IMR-90 (cell line): Measurements from ENCODE around the gene NLGN2. TPM values are rescaled to one million over a fixed set of nuclear protein-coding genes. Genes with fewer than 3 reads are reported as not detected.

ENCODE experiments used
- ATAC-seq: fragments of 200-7000 bp; cut with Tn5 transposase; 2 replicates; pipeline ENCODE4 v1.9.1; 2020; ENCODE audit warnings: low read depth, mild to moderate bottlenecking, moderate library complexity
- BruUV-seq: library from RNA; stranded (reverse); fragments of 400-500 nt; replicated peaks from 2 replicates; lab custom pipeline; 2021; lab: Mats Ljungman, UMichigan
- CTCF ChIA-PET: fragments of 300-600 bp; formaldehyde crosslinking; extraction: SDS; loops from one replicate; lab custom pipeline; 2021; ENCODE audit warnings: antibody characterized with exemption; lab: Yijun Ruan, JAX
- POLR2A ChIA-PET: fragments of 300-600 bp; sonication (Branson Sonifier 250); formaldehyde crosslinking; loops from one replicate; lab custom pipeline; 2022; ENCODE audit warnings: antibody characterized with exemption; ENCODE audit not compliant: unreplicated experiment; lab: Charles Lee
- DNase-seq: peaks from one replicate; pipeline ENCODE4 v3.0.0; 2013
- H2AFZ ChIP-seq: replicated peaks from 2 replicates; pipeline ENCODE3; 2013; ENCODE audit warnings: low read length, mild to moderate bottlenecking; ENCODE audit not compliant: poor library complexity
- H2AK5ac ChIP-seq: 2 replicates; pipeline ENCODE4 v1.6.1; 2013; ENCODE audit warnings: low read depth, low read length, inconsistent platforms
- H2AK9ac ChIP-seq: replicated peaks from 2 replicates; pipeline ENCODE3; 2013; ENCODE audit warnings: mild to moderate bottlenecking, low read depth, low read length, moderate library complexity; ENCODE audit not compliant: poor library complexity
- H2BK120ac ChIP-seq: 2 replicates; pipeline ENCODE4 v1.6.1; 2013; ENCODE audit warnings: low read depth, low read length, inconsistent platforms
- H2BK15ac ChIP-seq: 3 replicates; pipeline ENCODE4 v1.6.1; 2013; ENCODE audit warnings: low read depth, low read length, inconsistent platforms
- H2BK20ac ChIP-seq: 2 replicates; pipeline ENCODE4 v1.6.1; 2013; ENCODE audit warnings: low read depth, mild to moderate bottlenecking, inconsistent platforms, low read length, moderate library complexity
- H2BK5ac ChIP-seq: 2 replicates; pipeline ENCODE4 v1.6.1; 2013; ENCODE audit warnings: mild to moderate bottlenecking, low read depth, low read length, inconsistent platforms; ENCODE audit not compliant: poor library complexity, severe bottlenecking
- H3K14ac ChIP-seq: replicated peaks from 2 replicates; pipeline ENCODE4 v1.6.1; 2013; ENCODE audit warnings: low read depth, low read length, inconsistent platforms
- H3K18ac ChIP-seq: 2 replicates; pipeline ENCODE4 v1.6.1; 2013; ENCODE audit warnings: low read depth, low read length, control low read depth
- H3K23ac ChIP-seq: 2 replicates; pipeline ENCODE4 v1.6.1; 2013; ENCODE audit warnings: low read depth, low read length, inconsistent platforms
- H3K27ac ChIP-seq: 2 replicates; pipeline ENCODE4 v1.5.1; 2013; ENCODE audit warnings: mild to moderate bottlenecking, control low read depth, low read length; ENCODE audit not compliant: insufficient read depth
- H3K27me3 ChIP-seq: 2 replicates; pipeline ENCODE4 v1.6.1; 2013; ENCODE audit warnings: low read length; ENCODE audit not compliant: control insufficient read depth, insufficient read depth
- H3K36me3 ChIP-seq: 2 replicates; pipeline ENCODE4 v1.6.1; 2013; ENCODE audit warnings: low read length, mixed read lengths; ENCODE audit not compliant: control insufficient read depth, insufficient read depth
- H3K4ac ChIP-seq: 2 replicates; pipeline ENCODE4 v1.6.1; 2013; ENCODE audit warnings: low read depth, low read length, inconsistent platforms
- H3K4me1 ChIP-seq: 2 replicates; pipeline ENCODE4 v1.6.1; 2013; ENCODE audit warnings: low read length, mixed read lengths; ENCODE audit not compliant: control insufficient read depth, insufficient read depth
- H3K4me2 ChIP-seq: 2 replicates; pipeline ENCODE4 v1.6.1; 2013; ENCODE audit warnings: low read depth, mild to moderate bottlenecking, control low read depth, low read length, moderate library complexity
- H3K4me3 ChIP-seq: 2 replicates; pipeline ENCODE4 v1.5.1; 2013; ENCODE audit warnings: low read depth, mild to moderate bottlenecking, control low read depth, low read length, moderate library complexity; ENCODE audit not compliant: insufficient read depth
- H3K56ac ChIP-seq: 2 replicates; pipeline ENCODE4 v1.6.1; 2013; ENCODE audit warnings: low read length, inconsistent platforms; ENCODE audit not compliant: insufficient read depth; ENCODE audit errors: extremely low read depth
- H3K79me1 ChIP-seq, 2 experiments: 2 replicates each; pipeline ENCODE4 v1.6.1; 2013; ENCODE audit warnings: low read length in 2 of 2, inconsistent platforms in 1 of 2, low read depth in 1 of 2
- H3K9ac ChIP-seq: 2 replicates; pipeline ENCODE4 v1.6.1; 2013; ENCODE audit warnings: low read depth, low read length, control low read depth
- H3K9me1 ChIP-seq: 2 replicates; pipeline ENCODE4 v1.6.1; 2013; ENCODE audit warnings: low read length, inconsistent platforms; ENCODE audit not compliant: insufficient read depth
- H3K9me3 ChIP-seq: 2 replicates; pipeline ENCODE4 v1.6.1; 2013; ENCODE audit warnings: low read length; ENCODE audit not compliant: control insufficient read depth, insufficient read depth
- H4K20me1 ChIP-seq: 2 replicates; pipeline ENCODE4 v1.6.1; 2013; ENCODE audit warnings: low read length, inconsistent platforms; ENCODE audit not compliant: insufficient read depth
- H4K5ac ChIP-seq: 2 replicates; pipeline ENCODE4 v1.6.1; 2013; ENCODE audit warnings: mild to moderate bottlenecking, low read depth, low read length, control low read depth
- H4K8ac ChIP-seq, 2 experiments: 2 replicates each; pipeline ENCODE4 v1.6.1; 2013; ENCODE audit warnings: low read depth in 2 of 2, low read length in 2 of 2, control low read depth in 1 of 2, inconsistent platforms in 1 of 2
- H4K91ac ChIP-seq: 2 replicates; pipeline ENCODE4 v1.6.1; 2013; ENCODE audit warnings: low read depth, low read length, inconsistent platforms; ENCODE audit not compliant: insufficient read depth
- BHLHE40 ChIP-seq: fragments of 150-350 bp; IDR thresholded peaks from 2 replicates; pipeline ENCODE4 v1.6.1; 2016; ENCODE audit warnings: mild to moderate bottlenecking, low read depth, low read length
- CEBPB ChIP-seq: IDR thresholded peaks from 2 replicates; pipeline ENCODE4 v1.6.1; 2012; ENCODE audit warnings: low read depth, low read length, improper control_type of control experiment
- CTCF ChIP-seq: conservative IDR thresholded peaks from 2 replicates; pipeline ENCODE4 v1.5.1; 2012; ENCODE audit warnings: mild to moderate bottlenecking, low read depth, low read length, improper control_type of control experiment
- ELK1 ChIP-seq: fragments of 150-350 bp; IDR thresholded peaks from 2 replicates; pipeline ENCODE4 v1.6.1; 2016; ENCODE audit warnings: low read depth, mild to moderate bottlenecking, low read length, moderate library complexity, borderline replicate concordance
- FOS ChIP-seq: fragments of 150-350 bp; IDR thresholded peaks from 2 replicates; pipeline ENCODE4 v1.6.1; 2016; ENCODE audit warnings: low read depth, low read length
- MAFK ChIP-seq: IDR thresholded peaks from 2 replicates; pipeline ENCODE4 v1.6.1; 2012; ENCODE audit warnings: low read depth, low read length, improper control_type of control experiment
- MAZ ChIP-seq: IDR thresholded peaks from 2 replicates; pipeline ENCODE4 v1.6.1; 2012; ENCODE audit warnings: low read depth, mild to moderate bottlenecking, low read length, improper control_type of control experiment, moderate library complexity, borderline replicate concordance
- MXI1 ChIP-seq: IDR thresholded peaks from 2 replicates; pipeline ENCODE4 v1.6.1; 2012; ENCODE audit warnings: low read depth, mild to moderate bottlenecking, low read length, moderate library complexity, borderline replicate concordance
- NFE2L2 ChIP-seq: fragments of 150-350 bp; IDR thresholded peaks from 2 replicates; pipeline ENCODE4 v1.6.1; 2016; ENCODE audit warnings: low read depth, mild to moderate bottlenecking, low read length
- POLR2A ChIP-seq: IDR thresholded peaks from 2 replicates; pipeline ENCODE4 v1.6.1; 2012; ENCODE audit warnings: mild to moderate bottlenecking, low read depth, low read length
- RAD21 ChIP-seq: IDR thresholded peaks from 2 replicates; pipeline ENCODE4 v1.6.1; 2012; ENCODE audit warnings: low read length, improper control_type of control experiment
- RCOR1 ChIP-seq: IDR thresholded peaks from 2 replicates; pipeline ENCODE4 v1.6.1; 2012; ENCODE audit warnings: mild to moderate bottlenecking, low read length, improper control_type of control experiment; ENCODE audit not compliant: insufficient replicate concordance
- RFX5 ChIP-seq: IDR thresholded peaks from 2 replicates; pipeline ENCODE4 v1.8.0; 2012; ENCODE audit warnings: low read depth, mild to moderate bottlenecking, low read length, moderate library complexity
- USF2 ChIP-seq: fragments of 150-350 bp; IDR thresholded peaks from 2 replicates; pipeline ENCODE4 v1.6.1; 2017; ENCODE audit warnings: mild to moderate bottlenecking, antibody characterized with exemption, low read length, low read depth
- WGBS, 2 experiments: methylation state at CpG; one replicate each; pipeline versions ENCODE4 v1.1.5 to v1.1.7; 2013; ENCODE audit warnings: missing lambda C conversion rate in 2 of 2; ENCODE audit not compliant: insufficient read length in 1 of 2; ENCODE audit errors: extremely low coverage in 2 of 2; 5-methylcytosine and 5-hydroxymethylcytosine counted together
- dilution Hi-C: fragments of 300-500 bp; cut with HindIII; formaldehyde crosslinking; loops from one replicate; pipeline ENCODE4 v1.14.3; 2018; ENCODE audit warnings: low sequenced_read_pairs; ENCODE audit not compliant: unreplicated experiment
- in situ Hi-C: fragments of 300-500 bp; cut with MboI; formaldehyde crosslinking; loops from 3 replicates; pipeline ENCODE4 v1.14.3; 2019; ENCODE audit warnings: low sequenced_read_pairs, inconsistent platforms, mixed read lengths
- intact Hi-C: fragments of 100-400 bp; cut with micrococcal nuclease; formaldehyde crosslinking; loops from 2 replicates; pipeline ENCODE4 v1.10.0; 2022
- polyA plus RNA-seq, 3 experiments: library from polyadenylated mRNA; depleted of rRNA; stranded (reverse); fragments of >200 nt; gene quantifications; 2 replicates each; pipeline ENCODE4 v1.2.3, GENCODE V29; 2012; ENCODE audit warnings: low replicate concordance in 1 of 3
- total RNA-seq: library from RNA; depleted of rRNA; stranded (reverse); fragments of >200 nt; gene quantifications from 2 replicates; pipeline ENCODE4 v1.2.3, GENCODE V29; 2012

The NLGN2 gene
- total and polyA plus RNA-seq, 2 of the 4 experiments (the other 2 are of a cell fraction), result 1.8 to 38.1 TPM

GRCh38 chr17:7427549-7427948 is 19.9 kb downstream of the NLGN2 start:
- H3K9me1 ChIP-seq, result 0 out of 2 replicates have a peak, but pooled peaks cover 3% of the 10 kb centered on the region
- no TSS peak for BruUV-seq
- H3K9me3 ChIP-seq, result no peaks in the 10 kb centered on the region
- H3K18ac ChIP-seq, result no peak overlapping the region
- ATAC-seq, result no peak
- no peak overlapping the region for H4K8ac ChIP-seq
- TF ChIP-seq MAFK (no peak), FOS (no peak), MAZ (no peak), RAD21 (no peak), CEBPB (no peak), RCOR1 (no peak), USF2 (no peak), MXI1 (no peak), NFE2L2 (no peak), POLR2A (no peak), BHLHE40 (no peak), ELK1 (no peak), RFX5 (no peak), CTCF (no peak)
- no peak overlapping the region for H2AFZ ChIP-seq
- H3K56ac ChIP-seq, result no peak overlapping the region
- no peak overlapping the region for H2AK9ac ChIP-seq
- in situ Hi-C loops (no loop called here), intact Hi-C loops (no loop called here), dilution Hi-C loops (no loop called here)
- no peak overlapping the region for H3K23ac ChIP-seq
- no peak overlapping the region for H4K5ac ChIP-seq
- no peaks in the 10 kb centered on the region for H3K79me1 ChIP-seq
- DNase-seq, result no peak
- peaks cover 2% of the 10 kb centered on the region; the same call in 1 of the 2 replicates for H3K27me3 ChIP-seq
- WGBS, 2 experiments, result 93% methylated on average over 3 of the region's 7 CpGs; no CpG with 5 or more reads in 1 of the 2 experiments
- H3K4me1 ChIP-seq, result no peaks in the 10 kb centered on the region
- CTCF ChIA-PET, result interaction anchor here (1.1 kb wide), 1 partner anchor 9 kb away, joined by 3 read pairs; no protein-coding TSS in a partner anchor
- H2AK5ac ChIP-seq, result no peak overlapping the region
- no peak overlapping the region for H3K4me2 ChIP-seq
- no peaks in the 10 kb centered on the region for H3K36me3 ChIP-seq
- H3K14ac ChIP-seq, result no peak overlapping the region
- no peak overlapping the region for H3K4me3 ChIP-seq
- H2BK5ac ChIP-seq, result no peak overlapping the region
- H3K4ac ChIP-seq, result no peak overlapping the region
- POLR2A ChIA-PET, result no interaction called here
- no peak overlapping the region for H4K91ac ChIP-seq
- H3K27ac ChIP-seq, result no peak overlapping the region
- no peak overlapping the region for H3K9ac ChIP-seq
- H2BK120ac ChIP-seq, result no peak overlapping the region
- no peak overlapping the region for H2BK15ac ChIP-seq
- no peak overlapping the region for H2BK20ac ChIP-seq
- H4K20me1 ChIP-seq, result no peaks in the 10 kb centered on the region
